HepG2 (cell line): ENCODE results near the gene TMEM154.

ENCODE experiments used
- PHB2 ChIP-seq: fragments of 450-650 bp; IDR thresholded peaks from 2 replicates; pipeline ENCODE4 v1.6.1; 2018; ENCODE audit not compliant: partially characterized antibody
- ZNF274 ChIP-seq: sonication (generic); formaldehyde crosslinking; IDR thresholded peaks from 2 replicates; pipeline ENCODE4 v1.5.1; 2020; ENCODE audit warnings: mild to moderate bottlenecking, missing genetic modification reagents

GRCh38 chr4:152651473-152652060 is 28.2 kb downstream of the TMEM154 start:
- TF ChIP-seq ZNF274 (CRISPR knock-in tag) (no peak), PHB2 (no peak)
